GM12891 (cell line): Measurements from ENCODE around the gene TBC1D2B.

ENCODE experiments used
- POLR2A ChIP-seq: IDR thresholded peaks from 2 replicates; pipeline ENCODE4 v1.6.1; 2011; ENCODE audit warnings: low read depth, low read length, control low read depth
- POLR2AphosphoS5 ChIP-seq: IDR thresholded peaks from 2 replicates; pipeline ENCODE4 v1.6.1; 2011; ENCODE audit warnings: low read depth, low read length, control low read depth
- POU2F2 ChIP-seq: IDR thresholded peaks from 2 replicates; pipeline ENCODE4 v1.6.1; 2011; ENCODE audit warnings: low read depth, mild to moderate bottlenecking, control low read depth, low read length, moderate library complexity
- SPI1 ChIP-seq: IDR thresholded peaks from 2 replicates; pipeline ENCODE4 v1.6.1; 2011; ENCODE audit warnings: low read depth, low read length, control low read depth
- TAF1 ChIP-seq: IDR thresholded peaks from 2 replicates; pipeline ENCODE4 v1.6.1; 2011; ENCODE audit warnings: low read depth, low read length, control low read depth

DNA sequence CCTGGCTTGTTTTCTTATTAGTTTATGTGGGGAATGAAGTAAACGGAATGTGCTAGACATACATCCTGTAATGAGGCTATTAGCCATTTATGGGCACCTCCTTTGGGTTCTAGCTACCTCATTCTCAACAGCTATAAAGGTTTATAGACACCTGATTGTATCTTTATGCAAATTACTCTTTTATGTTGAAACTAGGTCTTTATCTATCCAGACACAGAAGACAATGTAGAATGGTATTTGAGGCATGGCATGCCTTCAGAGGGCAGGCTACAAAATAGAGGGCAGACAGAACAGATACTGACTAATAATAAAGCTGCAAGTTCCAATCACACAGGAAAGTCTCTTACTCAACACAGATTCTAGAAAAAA lies 27.1 kb downstream of the TBC1D2B start:
- TF ChIP-seq TAF1 (no peak), POLR2AphosphoS5 (no peak), SPI1 (no peak), POLR2A (no peak), POU2F2 (no peak)
